ENCODE data around the gene SOX15. TPM values are rescaled to one million over a fixed set of nuclear protein-coding genes. Genes with fewer than 3 reads are reported as not detected.

The SOX15 gene
- total RNA-seq, 1 experiment from 2014 or later, result 6.3 TPM

DNA sequence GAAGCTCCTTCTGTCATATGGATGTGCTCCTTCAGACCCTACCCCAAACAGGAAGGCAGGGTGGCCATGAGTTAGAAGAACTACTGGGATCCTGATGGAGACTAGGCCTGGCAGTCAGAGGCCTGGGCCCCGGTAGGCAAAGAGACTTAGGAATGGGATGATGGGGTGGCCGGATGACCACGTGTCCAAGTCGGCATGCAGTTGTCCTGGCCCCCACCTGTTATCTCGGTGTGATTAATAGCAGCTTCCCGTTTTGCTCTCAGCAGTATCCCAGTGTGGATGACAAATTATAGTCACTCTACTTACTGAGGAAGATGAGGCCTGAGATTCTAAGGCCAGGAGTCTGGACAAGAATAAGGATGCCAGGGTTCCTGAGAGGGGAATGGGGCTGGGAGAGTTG, 39.5 kb downstream of the SOX15 start:
- TF ChIP-seq EZH2phosphoT487 (IDR thresholded peaks at IDR 0.05; ENCODE audit: borderline replicate concordance, low read length) (no peak), EZH2 (IDR thresholded peaks at IDR 0.05; ENCODE audit: low read length, unreplicated experiment) (no peak)
- TF ChIP-seq, protein P1, sequence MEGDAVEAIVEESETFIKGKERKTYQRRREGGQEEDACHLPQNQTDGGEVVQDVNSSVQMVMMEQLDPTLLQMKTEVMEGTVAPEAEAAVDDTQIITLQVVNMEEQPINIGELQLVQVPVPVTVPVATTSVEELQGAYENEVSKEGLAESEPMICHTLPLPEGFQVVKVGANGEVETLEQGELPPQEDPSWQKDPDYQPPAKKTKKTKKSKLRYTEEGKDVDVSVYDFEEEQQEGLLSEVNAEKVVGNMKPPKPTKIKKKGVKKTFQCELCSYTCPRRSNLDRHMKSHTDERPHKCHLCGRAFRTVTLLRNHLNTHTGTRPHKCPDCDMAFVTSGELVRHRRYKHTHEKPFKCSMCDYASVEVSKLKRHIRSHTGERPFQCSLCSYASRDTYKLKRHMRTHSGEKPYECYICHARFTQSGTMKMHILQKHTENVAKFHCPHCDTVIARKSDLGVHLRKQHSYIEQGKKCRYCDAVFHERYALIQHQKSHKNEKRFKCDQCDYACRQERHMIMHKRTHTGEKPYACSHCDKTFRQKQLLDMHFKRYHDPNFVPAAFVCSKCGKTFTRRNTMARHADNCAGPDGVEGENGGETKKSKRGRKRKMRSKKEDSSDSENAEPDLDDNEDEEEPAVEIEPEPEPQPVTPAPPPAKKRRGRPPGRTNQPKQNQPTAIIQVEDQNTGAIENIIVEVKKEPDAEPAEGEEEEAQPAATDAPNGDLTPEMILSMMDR (conservative IDR thresholded peaks at IDR 0.05; ENCODE audit: low read depth, low read length), result no peak
- Histone ChIP-seq H3K27me3 (ENCODE audit: low read length) (no peaks in the 10 kb centered on the region), H4K20me1 (ENCODE audit: low read length) (no peaks in the 10 kb centered on the region), H3K79me2 (ENCODE audit: low read length) (no peaks in the 10 kb centered on the region), H3K27ac (ENCODE audit: low read length) (no peak overlapping the region), H3K4me1 (ENCODE audit: insufficient read depth, low read length) (peaks cover 9% of the 10 kb centered on the region; the same call in 1 of the 2 replicates), H3K36me3 (ENCODE audit: low read depth, low read length) (no peaks in the 10 kb centered on the region), H3K9ac (ENCODE audit: low read length) (no peak overlapping the region), H2AFZ (ENCODE audit: low read length) (no peak overlapping the region), H3K4me3 (ENCODE audit: low read length) (no peak overlapping the region), H3K9me3 (ENCODE audit: low read length) (no peaks in the 10 kb centered on the region), H3K9me2 (replicated peaks; ENCODE audit: low read length) (no peaks in the 10 kb centered on the region), H3K4me2 (ENCODE audit: low read length) (no peak overlapping the region), H3F3A (ENCODE audit: low read length, unreplicated experiment) (no peaks in the 10 kb centered on the region)
- ChIA-PET POLR2A (ENCODE audit: unreplicated experiment) (no interaction called here), CTCF (no interaction called here)
- ATAC-seq, result no peak
- no peak for DNase-seq
- no TSS peak for BruUV-seq (replicated peaks)
- intact Hi-C loops (cut with micrococcal nuclease), result no loop called here

DNA sequence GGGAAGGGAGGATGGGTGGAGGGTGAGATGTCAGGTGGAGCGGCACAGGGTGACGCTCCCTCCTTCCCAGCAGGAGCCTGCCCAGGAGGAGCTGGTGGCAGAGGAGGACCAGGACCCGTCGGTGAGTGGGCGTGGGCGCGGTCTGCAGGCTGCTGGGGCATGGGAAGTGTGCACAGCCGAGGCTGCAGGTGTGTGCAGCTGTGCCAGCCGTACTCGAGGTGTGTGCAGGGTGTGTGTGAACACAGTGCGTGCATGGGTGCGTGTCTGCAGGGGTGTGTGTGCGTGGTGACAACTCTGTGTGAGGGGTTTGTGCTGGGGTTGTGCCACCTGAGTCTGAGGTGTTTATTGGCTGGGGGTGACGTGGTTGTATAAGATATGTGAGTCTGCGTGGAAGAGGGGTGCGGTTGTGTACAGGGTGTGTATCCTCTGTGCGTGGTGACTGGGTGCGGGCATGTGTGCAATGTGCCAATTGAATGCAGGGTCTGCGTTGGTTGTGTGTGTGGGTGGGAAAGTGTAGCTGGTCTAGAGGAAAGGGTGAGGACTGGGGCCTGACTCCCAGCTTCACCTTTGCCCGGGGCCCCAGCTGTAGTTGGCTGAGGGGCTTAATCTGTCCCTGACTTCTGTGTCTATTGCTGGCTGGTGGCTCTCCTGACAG, 40.4 kb downstream of the SOX15 start:
- peak overlapping the region; percentile 63 for H3K9ac ChIP-seq (ENCODE audit: low read length)
- peak; percentile 74 for ATAC-seq
- H3F3A ChIP-seq (ENCODE audit: low read length, unreplicated experiment), result no peaks in the 10 kb centered on the region
- no peaks in the 10 kb centered on the region for H3K9me2 ChIP-seq (replicated peaks; ENCODE audit: low read length)
- H3K4me2 ChIP-seq (ENCODE audit: low read length), result peak overlapping the region; percentile 98
- POLR2A ChIA-PET (ENCODE audit: unreplicated experiment), result no interaction called here
- H3K27me3 ChIP-seq (ENCODE audit: low read length), result no peaks in the 10 kb centered on the region
- H3K9me3 ChIP-seq (ENCODE audit: low read length), result no peaks in the 10 kb centered on the region
- H4K20me1 ChIP-seq (ENCODE audit: low read length), result no peaks in the 10 kb centered on the region
- peaks cover 9% of the 10 kb centered on the region; the same call in 1 of the 2 replicates for H3K4me1 ChIP-seq (ENCODE audit: insufficient read depth, low read length)
- peak overlapping the region; percentile 90 for H2AFZ ChIP-seq (ENCODE audit: low read length)
- intact Hi-C loops (cut with micrococcal nuclease), result no loop called here
- H3K79me2 ChIP-seq (ENCODE audit: low read length), result no peaks in the 10 kb centered on the region
- TF ChIP-seq, protein P1 (conservative IDR thresholded peaks at IDR 0.05; ENCODE audit: low read depth, low read length), result no peak
- TF ChIP-seq EZH2phosphoT487 (IDR thresholded peaks at IDR 0.05; ENCODE audit: borderline replicate concordance, low read length) (no peak), EZH2 (IDR thresholded peaks at IDR 0.05; ENCODE audit: low read length, unreplicated experiment) (no peak)
- H3K4me3 ChIP-seq (ENCODE audit: low read length), result peak overlapping the region; percentile 87
- BruUV-seq (replicated peaks), result no TSS peak
- CTCF ChIA-PET, result no interaction called here
- no peak overlapping the region for H3K27ac ChIP-seq (ENCODE audit: low read length)
- H3K36me3 ChIP-seq (ENCODE audit: low read depth, low read length), result no peaks in the 10 kb centered on the region
- DNase-seq, result no peak

DNA sequence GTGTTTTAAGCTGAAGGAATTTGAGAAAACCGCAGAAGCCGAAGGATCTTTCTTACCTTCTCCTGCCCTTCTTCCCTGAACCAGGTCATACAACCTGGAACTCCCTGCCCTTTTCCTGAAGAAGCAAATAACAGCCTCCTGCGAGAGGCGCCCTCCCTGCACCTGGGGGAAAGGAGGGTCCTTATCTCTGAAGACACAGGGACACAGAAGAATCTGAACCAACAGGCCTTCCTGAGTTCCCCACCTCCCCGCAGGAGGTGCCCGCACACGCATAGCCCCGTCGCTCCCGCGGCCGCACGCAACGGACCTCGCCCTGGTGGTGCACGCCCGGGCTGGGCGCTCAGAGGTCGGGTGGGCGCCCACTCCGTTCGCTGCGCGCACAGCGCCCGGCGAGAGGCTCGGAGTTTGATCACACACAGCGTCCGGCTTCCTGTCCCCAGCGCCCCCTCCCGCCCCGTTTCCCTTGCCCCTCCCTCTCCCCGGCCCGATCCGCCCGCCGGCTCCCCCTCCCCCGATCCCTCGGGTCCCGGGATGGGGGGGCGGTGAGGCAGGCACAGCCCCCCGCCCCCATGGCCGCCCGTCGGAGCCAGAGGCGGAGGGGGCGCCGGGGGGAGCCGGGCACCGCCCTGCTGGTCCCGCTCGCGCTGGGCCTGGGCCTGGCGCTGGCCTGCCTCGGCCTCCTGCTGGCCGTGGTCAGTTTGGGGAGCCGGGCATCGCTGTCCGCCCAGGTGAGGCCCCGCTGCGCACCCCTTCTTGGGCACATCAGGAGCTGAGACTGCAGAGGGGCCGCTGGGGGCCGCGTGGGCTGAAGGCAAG, 41.1 kb downstream of the SOX15 start, which contains the start of gene TNFSF12:
TSS of gene TNFSF12 (plus strand) at position 474 of the 816 bp plus-strand sequence. CDS start at position 570, 96 bp downstream.
- no peak within 1 kb of the TSS for H3K27ac ChIP-seq (ENCODE audit: low read length)
- intact Hi-C loops (cut with micrococcal nuclease), result no loop called here
- ATAC-seq (peak; percentile 81), DNase-seq (peak; percentile 31)
- H2AFZ ChIP-seq (ENCODE audit: low read length), result peak within 1 kb of the TSS; percentile 90
- CTCF ChIA-PET, result no interaction called here
- H3K9me3 ChIP-seq (ENCODE audit: low read length), result no peaks in the 10 kb centered on the region
- no peaks in the 10 kb centered on the region for H3K27me3 ChIP-seq (ENCODE audit: low read length)
- peak within 1 kb of the TSS; percentile 98 for H3K4me2 ChIP-seq (ENCODE audit: low read length)
- H3K4me3 ChIP-seq (ENCODE audit: low read length), result peak within 1 kb of the TSS; percentile 87
- H3K79me2 ChIP-seq (ENCODE audit: low read length), result no peaks in the 10 kb centered on the region
- H3K4me1 ChIP-seq (ENCODE audit: insufficient read depth, low read length), result peaks cover 9% of the 10 kb centered on the region; the same call in 1 of the 2 replicates
- no peaks in the 10 kb centered on the region for H4K20me1 ChIP-seq (ENCODE audit: low read length)
- BruUV-seq (replicated peaks), result no TSS peak
- POLR2A ChIA-PET (ENCODE audit: unreplicated experiment), result no interaction called here
- TF ChIP-seq, protein P1 (conservative IDR thresholded peaks at IDR 0.05; ENCODE audit: low read depth, low read length), result no peak
- no peak for TF ChIP-seq EZH2 (IDR thresholded peaks at IDR 0.05; ENCODE audit: low read length, unreplicated experiment)
- TF ChIP-seq EZH2phosphoT487 (IDR thresholded peaks at IDR 0.05; ENCODE audit: borderline replicate concordance, low read length), result no peak
- no peaks in the 10 kb centered on the region for H3K36me3 ChIP-seq (ENCODE audit: low read depth, low read length)
- no peaks in the 10 kb centered on the region for H3F3A ChIP-seq (ENCODE audit: low read length, unreplicated experiment)
- H3K9ac ChIP-seq (ENCODE audit: low read length), result peak within 1 kb of the TSS; percentile 63
- no peaks in the 10 kb centered on the region for H3K9me2 ChIP-seq (replicated peaks; ENCODE audit: low read length)
